ENCODE measurements around the gene TTC33.

The TTC33 gene

GRCh38 chr5:40465416-40465815, 290.3 kb downstream of the TTC33 start:
- DNase-seq: no peak

GRCh38 chr5:40464511-40464910, 291.2 kb downstream of the TTC33 start:
- DNase-seq: no peak
